AG09309 (cell line): ENCODE measurements around the gene LY86.

Source experiments
- DNase-seq: peaks from one replicate; pipeline ENCODE4 v3.0.0-alpha.2; 2010; ENCODE audit warnings: low read depth
- H3K4me3 ChIP-seq: 2 replicates; pipeline ENCODE4 v1.5.1; 2011; ENCODE audit warnings: mild to moderate bottlenecking, low read depth, low read length, moderate library complexity; ENCODE audit not compliant: control insufficient read depth
- TF ChIP-seq, protein P1 (sequence below): IDR thresholded peaks from 2 replicates; pipeline ENCODE4 v1.5.1; 2011; ENCODE audit warnings: mild to moderate bottlenecking, low read depth, low read length, inconsistent platforms; ENCODE audit not compliant: insufficient read depth, control insufficient read depth; ENCODE audit errors: missing control alignments

Gene LY86

DNA sequence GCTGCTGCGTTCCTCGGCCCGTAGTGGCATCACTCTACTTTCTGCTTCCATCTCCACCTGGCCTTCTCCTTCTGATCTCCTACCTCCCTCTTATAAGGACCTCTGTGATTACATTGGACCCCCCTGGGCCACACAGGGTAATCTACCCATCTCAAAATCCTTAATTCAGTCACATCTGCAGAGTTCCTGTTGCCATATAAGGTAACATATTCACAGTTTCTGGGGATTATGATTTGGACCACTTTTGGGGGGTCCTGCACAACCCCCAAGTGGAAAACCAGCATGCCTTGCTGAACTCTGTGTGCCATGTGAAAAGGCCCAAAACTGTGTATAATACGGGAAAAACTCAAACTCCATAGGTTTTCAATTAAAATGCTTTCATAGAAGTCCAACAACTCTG lies 51.1 kb downstream of the LY86 start:
- TF ChIP-seq, protein P1, sequence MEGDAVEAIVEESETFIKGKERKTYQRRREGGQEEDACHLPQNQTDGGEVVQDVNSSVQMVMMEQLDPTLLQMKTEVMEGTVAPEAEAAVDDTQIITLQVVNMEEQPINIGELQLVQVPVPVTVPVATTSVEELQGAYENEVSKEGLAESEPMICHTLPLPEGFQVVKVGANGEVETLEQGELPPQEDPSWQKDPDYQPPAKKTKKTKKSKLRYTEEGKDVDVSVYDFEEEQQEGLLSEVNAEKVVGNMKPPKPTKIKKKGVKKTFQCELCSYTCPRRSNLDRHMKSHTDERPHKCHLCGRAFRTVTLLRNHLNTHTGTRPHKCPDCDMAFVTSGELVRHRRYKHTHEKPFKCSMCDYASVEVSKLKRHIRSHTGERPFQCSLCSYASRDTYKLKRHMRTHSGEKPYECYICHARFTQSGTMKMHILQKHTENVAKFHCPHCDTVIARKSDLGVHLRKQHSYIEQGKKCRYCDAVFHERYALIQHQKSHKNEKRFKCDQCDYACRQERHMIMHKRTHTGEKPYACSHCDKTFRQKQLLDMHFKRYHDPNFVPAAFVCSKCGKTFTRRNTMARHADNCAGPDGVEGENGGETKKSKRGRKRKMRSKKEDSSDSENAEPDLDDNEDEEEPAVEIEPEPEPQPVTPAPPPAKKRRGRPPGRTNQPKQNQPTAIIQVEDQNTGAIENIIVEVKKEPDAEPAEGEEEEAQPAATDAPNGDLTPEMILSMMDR = no peak
- DNase-seq = no peak

DNA sequence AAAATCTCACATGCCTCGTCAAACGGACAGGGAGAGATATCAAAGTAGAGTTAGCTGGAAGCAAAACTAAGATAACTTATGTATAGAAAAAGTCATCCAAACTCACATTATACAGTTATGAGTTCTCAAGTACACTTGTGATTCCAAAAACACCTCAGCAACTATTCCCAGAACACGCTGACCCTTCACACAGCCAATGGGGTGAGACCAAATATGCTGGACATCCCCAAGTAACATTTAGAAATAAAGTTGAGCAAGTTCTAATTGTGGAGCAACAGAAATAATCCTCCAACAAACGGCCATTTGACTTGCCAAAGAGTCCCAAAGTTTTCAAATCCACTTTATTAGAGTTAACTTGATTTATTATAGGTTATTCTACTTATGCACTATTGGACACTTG lies 52.4 kb downstream of the LY86 start:
- no peak overlapping the region for H3K4me3 ChIP-seq
- no peak for DNase-seq
- TF ChIP-seq, protein P1 = no peak

More for the DNA sequence above, 51.1 kb downstream of the LY86 start:
- no peak overlapping the region for H3K4me3 ChIP-seq

DNA sequence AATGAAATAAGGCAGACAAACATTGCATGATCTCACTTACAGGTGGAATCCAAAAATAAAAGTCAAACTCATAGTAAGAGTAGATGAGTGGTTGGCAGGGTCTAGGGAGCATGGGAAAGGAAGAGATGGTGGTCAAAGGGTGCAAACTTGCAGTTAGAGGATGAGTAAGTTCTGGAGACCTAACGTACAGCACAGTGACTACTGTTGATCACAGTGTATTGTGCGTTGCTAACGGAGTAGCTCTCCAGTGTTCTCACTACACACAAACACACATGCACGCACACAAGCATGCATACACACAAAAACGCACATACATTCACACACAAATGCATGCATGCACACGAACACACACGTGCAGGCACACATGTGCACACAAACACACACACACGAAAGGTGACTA lies 54.9 kb downstream of the LY86 start:
- no peak for DNase-seq
- H3K4me3 ChIP-seq = no peak overlapping the region
- TF ChIP-seq, protein P1 = no peak

DNA sequence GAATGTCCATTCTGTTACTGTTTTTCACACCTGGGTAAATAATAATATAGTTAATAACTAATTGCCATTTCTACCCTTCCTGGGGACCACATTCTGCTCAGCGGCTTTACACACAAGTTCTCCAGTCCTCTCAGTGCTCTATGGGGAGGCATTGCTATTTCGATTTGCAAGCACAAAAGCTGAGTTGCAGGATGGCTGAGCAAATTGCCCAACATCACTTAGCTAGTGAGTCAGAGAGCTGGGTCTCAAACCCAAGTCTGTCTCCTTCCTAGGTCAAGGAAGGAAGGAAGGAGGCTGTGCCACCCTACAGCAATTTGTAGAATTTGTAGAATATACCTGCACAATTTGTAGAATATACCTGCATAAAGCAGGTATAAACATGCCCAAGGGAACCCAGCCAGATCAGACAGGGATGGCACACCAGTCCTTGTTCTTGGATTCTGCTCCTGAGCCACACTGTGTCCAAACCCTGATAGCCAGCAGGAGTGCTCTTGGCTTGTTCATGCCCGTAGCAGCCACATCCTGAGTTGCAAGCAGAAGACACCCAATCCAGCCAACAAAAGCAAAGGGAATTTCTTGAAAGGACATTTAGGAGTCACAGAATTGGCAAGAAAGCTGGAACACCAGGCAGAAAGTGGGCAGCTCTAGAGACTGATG lies 56.9 kb downstream of the LY86 start:
- H3K4me3 ChIP-seq = no peak overlapping the region
- DNase-seq = no peak
- TF ChIP-seq, protein P1 = no peak

DNA sequence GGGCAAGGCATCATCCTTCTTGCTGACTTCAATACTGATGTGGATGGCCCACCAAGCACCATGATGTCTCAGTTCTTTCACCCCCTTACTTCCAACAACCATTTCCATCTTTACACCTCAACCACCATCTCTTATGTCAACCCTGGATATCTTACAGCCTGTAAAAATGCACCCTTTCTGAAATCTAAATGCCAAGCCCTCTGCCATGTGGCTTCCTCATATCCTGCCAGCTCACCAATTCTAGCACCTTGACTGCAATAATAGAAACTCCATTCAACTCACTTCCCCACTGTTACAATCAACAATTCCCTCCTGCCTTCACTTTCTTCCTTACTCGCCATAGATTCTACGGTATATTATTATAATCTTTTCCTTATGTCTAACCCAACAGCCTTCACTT lies 57.9 kb downstream of the LY86 start:
- no peak for DNase-seq
- no peak overlapping the region for H3K4me3 ChIP-seq
- TF ChIP-seq, protein P1 = no peak

DNA sequence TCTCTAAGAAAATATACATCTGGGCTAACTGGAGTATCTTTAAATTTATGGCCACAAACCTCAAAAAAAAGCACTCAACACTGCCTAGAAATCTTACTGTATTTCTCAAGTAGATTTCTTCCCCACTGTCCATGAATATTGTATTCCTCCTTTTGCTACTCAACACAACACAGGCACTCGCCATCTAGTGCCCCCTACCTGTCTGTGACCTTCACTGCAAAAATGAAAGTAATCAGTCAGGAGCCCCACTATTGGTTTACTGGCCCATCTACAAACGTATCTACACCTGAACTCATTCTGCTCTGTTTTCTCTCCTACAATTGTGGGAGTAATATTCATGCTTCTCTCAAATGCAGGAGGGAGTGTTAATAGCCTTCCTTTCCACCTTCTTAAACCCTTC lies 58.3 kb downstream of the LY86 start:
- DNase-seq = no peak
- H3K4me3 ChIP-seq = no peak overlapping the region
- TF ChIP-seq, protein P1 = no peak
